Testis (tissue), 2 donors: Measurements from ENCODE around the gene ATP5PB.

ENCODE experiments used
- POLR2A ChIP-seq: fragments of 450-650 bp; IDR thresholded peaks from one replicate; pipeline ENCODE4 v1.6.1; 2017; ENCODE audit warnings: antibody characterized with exemption, mild to moderate bottlenecking, moderate library complexity
- TF ChIP-seq, protein P1 (sequence below), 3 experiments: fragments of 450-650 bp in 2 of 3; fragments of 200-600 bp in 1 of 3; sonication (generic) in 1 of 3; IDR thresholded peaks; one replicate each; pipeline ENCODE4 v1.5.1; 2016 to 2019; ENCODE audit warnings: antibody characterized with exemption in 3 of 3, mild to moderate bottlenecking in 2 of 3, moderate library complexity in 1 of 3

DNA sequence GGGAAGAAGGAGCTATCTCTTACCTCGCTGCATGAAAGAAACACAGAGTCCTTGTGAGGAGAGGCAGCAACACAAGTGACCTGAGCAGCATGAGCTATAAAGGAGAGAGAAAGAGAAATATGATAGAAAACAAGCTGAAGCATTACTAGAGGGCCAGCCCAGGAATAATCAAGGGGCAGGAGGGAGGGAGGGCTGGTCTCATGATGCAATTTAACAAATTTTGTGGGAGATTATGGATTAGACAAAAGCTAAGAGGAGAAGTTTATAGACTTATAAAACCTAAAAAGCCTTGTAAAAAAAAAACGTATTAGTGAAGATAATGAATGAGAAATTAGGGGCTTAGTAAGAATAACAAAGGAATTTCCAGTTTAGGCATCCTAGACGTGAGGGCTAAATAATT lies 5.2 kb upstream of the ATP5PB start:
- TF ChIP-seq, protein P1, sequence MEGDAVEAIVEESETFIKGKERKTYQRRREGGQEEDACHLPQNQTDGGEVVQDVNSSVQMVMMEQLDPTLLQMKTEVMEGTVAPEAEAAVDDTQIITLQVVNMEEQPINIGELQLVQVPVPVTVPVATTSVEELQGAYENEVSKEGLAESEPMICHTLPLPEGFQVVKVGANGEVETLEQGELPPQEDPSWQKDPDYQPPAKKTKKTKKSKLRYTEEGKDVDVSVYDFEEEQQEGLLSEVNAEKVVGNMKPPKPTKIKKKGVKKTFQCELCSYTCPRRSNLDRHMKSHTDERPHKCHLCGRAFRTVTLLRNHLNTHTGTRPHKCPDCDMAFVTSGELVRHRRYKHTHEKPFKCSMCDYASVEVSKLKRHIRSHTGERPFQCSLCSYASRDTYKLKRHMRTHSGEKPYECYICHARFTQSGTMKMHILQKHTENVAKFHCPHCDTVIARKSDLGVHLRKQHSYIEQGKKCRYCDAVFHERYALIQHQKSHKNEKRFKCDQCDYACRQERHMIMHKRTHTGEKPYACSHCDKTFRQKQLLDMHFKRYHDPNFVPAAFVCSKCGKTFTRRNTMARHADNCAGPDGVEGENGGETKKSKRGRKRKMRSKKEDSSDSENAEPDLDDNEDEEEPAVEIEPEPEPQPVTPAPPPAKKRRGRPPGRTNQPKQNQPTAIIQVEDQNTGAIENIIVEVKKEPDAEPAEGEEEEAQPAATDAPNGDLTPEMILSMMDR (IDR thresholded peaks at IDR 0.05), result no peak
- no peak for TF ChIP-seq POLR2A
